H7 (cell line): ENCODE results near the gene CA5A. TPM values are rescaled to one million over a fixed set of nuclear protein-coding genes. Genes with fewer than 3 reads are reported as not detected.
A peak's percentile ranks its signal among the peaks of the same experiment; 100 is the strongest.
"Not testable (repeated sequence)": the region's sequence is repeated elsewhere in the genome, so short reads cannot be mapped to it uniquely, and the experiment has no call there.

Source experiments
- DNase-seq: peaks from one replicate; pipeline ENCODE4 v3.0.0; 2012
- H3K27me3 ChIP-seq: 2 replicates; pipeline ENCODE4 v1.6.0; 2011; ENCODE audit warnings: mild to moderate bottlenecking, low read length; ENCODE audit not compliant: control insufficient read depth, insufficient read depth
- H3K36me3 ChIP-seq: replicated peaks from 2 replicates; pipeline ENCODE4 v1.5.1; 2011; ENCODE audit warnings: low read length; ENCODE audit not compliant: control insufficient read depth, insufficient read depth
- H3K4me3 ChIP-seq: 2 replicates; pipeline ENCODE4 v1.5.1; 2011; ENCODE audit warnings: low read depth, mild to moderate bottlenecking, control low read depth, low read length, moderate library complexity; ENCODE audit not compliant: insufficient read depth
- total RNA-seq: library from RNA; depleted of rRNA; stranded (reverse); fragments of >200 nt; shearing (Covaris generic); gene quantifications from 2 replicates; pipeline ENCODE4 v1.2.3, GENCODE V29; 2014

The CA5A gene
- total RNA-seq, 1 experiment from 2014 or later, result not detected

DNA sequence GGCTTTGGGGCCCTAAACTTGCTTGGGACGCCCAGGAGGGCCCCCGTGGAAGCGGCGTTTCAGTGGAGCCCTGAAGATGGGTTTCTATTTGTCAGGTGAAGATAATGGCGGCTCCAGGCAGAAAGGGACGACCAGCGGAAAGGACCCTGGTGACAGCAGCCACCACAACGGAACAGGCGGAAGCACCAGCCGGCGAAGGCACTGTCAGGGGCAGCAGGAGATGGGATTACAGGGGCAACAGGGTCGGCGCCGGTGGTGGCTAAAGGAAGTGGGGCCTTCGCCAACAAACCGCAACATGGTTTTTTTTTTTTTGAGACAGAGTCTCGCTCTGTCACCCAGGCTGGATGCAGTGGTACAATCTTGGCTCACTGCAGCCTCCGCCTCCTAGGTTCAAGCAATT, 23.6 kb downstream of the CA5A start:
- not testable (repeated sequence) for H3K36me3 ChIP-seq, H3K27me3 ChIP-seq, DNase-seq, H3K4me3 ChIP-seq

- not testable (repeated sequence) for H3K36me3 ChIP-seq, H3K27me3 ChIP-seq, DNase-seq, H3K4me3 ChIP-seq
Observed at GRCh38 chr16:87911106-87911763, 25.1 kb downstream of the CA5A start.

DNA sequence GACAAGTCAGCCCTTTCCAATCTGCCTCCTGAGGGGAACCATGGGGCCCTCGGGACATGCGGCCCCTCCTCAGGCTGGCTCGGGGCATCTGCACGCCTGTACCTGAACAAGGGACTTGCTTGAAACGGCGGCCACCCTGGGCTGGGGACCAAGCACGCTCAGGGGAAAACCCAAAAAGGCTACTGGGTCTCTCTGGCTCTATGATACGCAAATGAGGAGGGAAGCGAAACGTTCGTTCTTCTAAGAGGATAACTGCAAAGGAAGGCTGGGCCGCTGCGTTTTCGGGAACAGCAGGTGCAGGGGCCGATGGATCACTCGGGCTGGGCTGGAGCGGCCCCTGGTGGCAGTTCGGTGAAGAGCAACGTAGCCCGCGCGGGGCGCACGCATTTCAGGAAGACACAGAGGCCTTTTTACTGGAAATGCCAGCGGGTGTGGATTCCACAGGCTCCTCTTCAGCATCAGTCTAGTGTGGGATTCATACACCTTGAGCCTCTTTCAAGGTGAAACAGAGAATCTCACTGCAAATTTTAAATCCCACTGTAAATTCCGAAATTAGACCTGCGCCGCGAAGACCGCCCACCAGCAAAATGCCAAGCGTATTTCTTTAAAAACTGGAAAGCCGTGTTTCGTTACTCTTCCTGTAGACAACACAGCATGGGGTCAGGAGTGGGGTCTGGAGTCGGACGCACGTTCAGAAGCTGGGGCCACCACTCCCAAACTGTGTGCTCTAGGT, 27.0 kb downstream of the CA5A start:
- not testable (repeated sequence) for H3K4me3 ChIP-seq, H3K27me3 ChIP-seq, H3K36me3 ChIP-seq
- peak; percentile 94 for DNase-seq

DNA sequence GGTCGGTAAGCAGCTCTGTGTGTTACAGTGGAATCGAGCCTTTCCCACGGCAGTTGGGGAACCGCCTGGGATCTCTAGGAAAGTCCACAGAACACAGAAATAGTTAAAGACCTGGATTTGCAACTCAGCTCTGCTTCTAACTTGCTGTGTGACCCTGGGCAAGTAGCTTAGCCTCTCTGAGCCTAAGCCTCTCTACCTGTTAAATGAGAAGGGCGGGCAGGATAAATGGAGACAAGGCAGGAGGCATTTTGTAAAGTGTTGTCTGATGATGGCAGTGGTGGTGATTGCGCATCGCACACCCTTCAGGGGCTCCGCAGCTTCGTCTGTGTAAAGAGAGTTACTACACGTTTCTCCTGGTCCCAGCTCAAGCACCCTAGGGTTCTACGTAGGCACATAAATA, 28.2 kb downstream of the CA5A start:
- H3K36me3 ChIP-seq, H3K27me3 ChIP-seq, DNase-seq, H3K4me3 ChIP-seq: not testable (repeated sequence)

DNA sequence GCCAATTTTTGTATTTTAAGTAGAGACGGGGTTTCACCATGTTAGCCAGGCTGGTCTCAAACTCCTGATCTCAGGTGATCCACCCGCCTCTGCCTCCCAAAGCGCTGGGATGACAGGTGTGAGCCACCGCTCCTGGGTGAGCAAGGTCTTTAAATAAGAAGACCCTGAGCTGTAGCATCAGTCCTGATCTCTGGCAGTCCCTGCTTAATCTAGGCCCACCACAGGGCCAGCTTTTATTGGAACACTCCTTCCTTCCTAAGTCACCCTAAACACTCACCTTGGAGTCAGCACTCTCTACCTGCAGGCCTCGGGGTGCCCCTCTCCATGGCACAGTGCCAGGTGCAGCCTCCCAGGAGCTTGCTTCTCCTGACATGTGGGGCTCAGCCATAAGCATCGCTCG, 30.8 kb downstream of the CA5A start:
- H3K36me3 ChIP-seq, DNase-seq, H3K27me3 ChIP-seq: not testable (repeated sequence)

GRCh38 chr16:87904963-87905362, 31.4 kb downstream of the CA5A start:
- not testable (repeated sequence) for DNase-seq, H3K4me3 ChIP-seq, H3K27me3 ChIP-seq, H3K36me3 ChIP-seq

More for the DNA sequence above, 30.8 kb downstream of the CA5A start:
- not testable (repeated sequence) for H3K4me3 ChIP-seq

GRCh38 chr16:87900489-87900888, 35.8 kb downstream of the CA5A start:
- H3K27me3 ChIP-seq, DNase-seq, H3K36me3 ChIP-seq, H3K4me3 ChIP-seq: not testable (repeated sequence)

GRCh38 chr16:87897521-87898505, 38.5 kb downstream of the CA5A start:
- H3K4me3 ChIP-seq, result no peak overlapping the region
- no peaks in the 10 kb centered on the region for H3K27me3 ChIP-seq
- no peaks in the 10 kb centered on the region for H3K36me3 ChIP-seq
- no peak for DNase-seq

DNA sequence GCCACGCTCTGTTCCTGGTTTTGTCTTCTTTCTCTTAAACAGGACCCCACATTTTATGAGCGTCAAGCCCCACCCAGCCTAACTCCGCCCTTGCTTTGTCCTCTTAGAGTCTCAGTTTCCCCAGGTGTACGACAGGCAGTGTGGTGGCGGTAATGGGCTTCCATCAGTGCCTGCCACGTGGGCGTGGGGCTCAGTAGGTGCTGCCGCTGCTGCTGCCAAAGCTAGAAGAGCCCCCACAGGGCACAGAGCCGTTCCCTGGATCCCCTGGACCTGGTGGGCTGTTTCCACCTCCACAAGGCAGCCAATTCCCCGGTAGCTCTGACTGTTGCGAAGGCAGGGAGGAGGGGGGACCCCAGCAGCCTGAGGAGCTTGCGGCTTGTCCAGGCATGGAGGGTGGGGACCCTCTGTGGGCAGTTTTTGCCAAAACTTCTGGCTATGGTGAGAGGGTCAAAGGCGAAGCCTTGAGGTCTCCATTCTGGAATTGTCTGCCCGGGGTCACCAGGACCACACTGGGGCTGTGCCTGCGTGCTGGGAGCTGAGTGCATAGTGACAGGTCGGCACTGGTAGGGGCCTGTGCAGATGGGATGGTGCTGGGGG, 39.3 kb downstream of the CA5A start:
- not testable (repeated sequence) for H3K4me3 ChIP-seq, H3K36me3 ChIP-seq, H3K27me3 ChIP-seq, DNase-seq

- not testable (repeated sequence) for H3K36me3 ChIP-seq, DNase-seq, H3K27me3 ChIP-seq, H3K4me3 ChIP-seq
Observed at GRCh38 chr16:87896176-87896890, 40.0 kb downstream of the CA5A start.

DNA sequence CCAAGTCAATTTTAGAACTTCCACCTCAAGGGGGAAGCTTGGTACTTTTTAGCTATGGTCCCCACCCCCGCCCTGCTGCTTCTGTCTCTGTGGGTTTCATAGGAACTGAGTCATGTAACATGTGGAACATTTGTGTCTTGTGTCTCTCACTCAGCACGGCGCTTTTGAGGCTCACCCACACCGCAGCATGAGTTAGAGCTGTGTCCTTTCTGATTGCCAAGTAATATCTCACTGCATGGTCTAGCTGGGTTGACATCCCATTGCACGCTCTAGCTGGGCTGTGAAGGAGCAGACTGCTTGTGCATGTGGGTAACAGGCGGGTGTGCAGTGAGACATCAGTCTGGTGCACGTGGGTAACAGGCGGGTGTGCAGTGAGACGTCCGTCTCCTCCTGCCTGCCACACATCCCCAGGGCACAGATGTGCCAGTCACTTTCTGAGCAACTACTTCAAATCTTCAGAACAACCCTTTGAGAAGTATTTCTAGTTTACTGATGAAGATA, 40.6 kb downstream of the CA5A start:
- DNase-seq, result no peak
- Histone ChIP-seq H3K27me3 (no peaks in the 10 kb centered on the region), H3K4me3 (no peak overlapping the region), H3K36me3 (no peaks in the 10 kb centered on the region)

- not testable (repeated sequence) for H3K27me3 ChIP-seq, DNase-seq, H3K36me3 ChIP-seq, H3K4me3 ChIP-seq
Observed at GRCh38 chr16:87894005-87894404, 42.3 kb downstream of the CA5A start.

GRCh38 chr16:87891764-87892163, 44.6 kb downstream of the CA5A start:
- no peak for DNase-seq
- Histone ChIP-seq H3K4me3 (no peak overlapping the region), H3K36me3 (no peaks in the 10 kb centered on the region), H3K27me3 (no peaks in the 10 kb centered on the region)

DNA sequence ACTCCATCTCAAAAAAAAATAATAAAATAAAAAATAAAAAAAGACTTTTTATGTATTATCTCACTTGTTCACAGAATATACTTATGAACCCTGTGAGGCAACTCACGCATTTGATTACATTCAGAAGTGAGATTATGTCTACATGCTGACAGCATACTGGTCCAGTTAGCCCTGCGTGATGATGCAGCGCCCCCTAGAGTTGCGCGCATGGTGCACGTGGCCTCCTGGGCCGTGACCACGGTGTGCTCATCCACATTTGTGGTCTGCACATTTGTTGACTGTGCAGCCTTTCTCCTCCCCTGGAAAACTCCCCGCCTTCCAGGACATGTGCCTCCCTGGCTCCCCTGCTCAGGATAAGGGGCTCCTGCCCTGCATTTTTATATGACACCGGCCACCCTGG, 46.6 kb downstream of the CA5A start:
- H3K4me3 ChIP-seq, H3K36me3 ChIP-seq, H3K27me3 ChIP-seq: not testable (repeated sequence)
- DNase-seq, result peak; percentile 61
